MM.1S (cell line): ENCODE results near the gene TMEM235.

Source experiments
- DNase-seq: peaks from one replicate; pipeline ENCODE4 v3.0.0-alpha.2; 2015
- H2AFZ ChIP-seq: fragments of 300-600 bp; sonication (generic); 2 replicates; pipeline ENCODE4 v1.6.0; 2016; ENCODE audit warnings: antibody characterized with exemption, low read length
- H3F3A ChIP-seq: fragments of 300-600 bp; sonication (generic); 2 replicates; pipeline ENCODE4 v1.6.1; 2016; ENCODE audit warnings: mild to moderate bottlenecking, antibody characterized with exemption, low read length, moderate library complexity, mixed read lengths; ENCODE audit not compliant: insufficient read depth
- H3K27ac ChIP-seq: fragments of 300-600 bp; sonication (generic); 2 replicates; pipeline ENCODE4 v1.5.1; 2016; ENCODE audit warnings: mild to moderate bottlenecking, low read length
- H3K27me3 ChIP-seq: fragments of 300-600 bp; sonication (generic); replicated peaks from 2 replicates; pipeline ENCODE4 v1.6.0; 2016; ENCODE audit warnings: low read length; ENCODE audit not compliant: insufficient read depth
- H3K36me3 ChIP-seq: fragments of 300-600 bp; sonication (generic); replicated peaks from 2 replicates; pipeline ENCODE4 v1.6.1; 2016; ENCODE audit warnings: mild to moderate bottlenecking, low read length, mixed read lengths; ENCODE audit not compliant: insufficient read depth
- H3K4me1 ChIP-seq: fragments of 300-600 bp; sonication (generic); 2 replicates; pipeline ENCODE4 v1.6.1; 2016; ENCODE audit warnings: low read length, mixed read lengths
- H3K4me2 ChIP-seq: fragments of 300-600 bp; sonication (generic); 2 replicates; pipeline ENCODE4 v1.6.0; 2016; ENCODE audit warnings: low read depth, low read length
- H3K4me3 ChIP-seq: fragments of 300-600 bp; sonication (generic); 2 replicates; pipeline ENCODE4 v1.5.1; 2016; ENCODE audit warnings: low read length, mixed read lengths
- H3K79me2 ChIP-seq: fragments of 300-600 bp; sonication (generic); 2 replicates; pipeline ENCODE4 v1.6.1; 2016; ENCODE audit warnings: mixed run types, low read length, mixed read lengths
- H3K9ac ChIP-seq: fragments of 300-600 bp; sonication (generic); 2 replicates; pipeline ENCODE4 v1.6.1; 2016; ENCODE audit warnings: low read length, mixed read lengths
- H3K9me2 ChIP-seq: fragments of 300-600 bp; sonication (generic); replicated peaks from 2 replicates; pipeline ENCODE4 v1.6.1; 2016; ENCODE audit warnings: mild to moderate bottlenecking, low read length, mixed read lengths; ENCODE audit not compliant: insufficient read depth
- H3K9me3 ChIP-seq: fragments of 300-600 bp; sonication (generic); replicated peaks from 2 replicates; pipeline ENCODE4 v1.6.1; 2016; ENCODE audit warnings: mild to moderate bottlenecking, low read length, mixed read lengths; ENCODE audit not compliant: insufficient read depth
- H4K20me1 ChIP-seq: fragments of 300-600 bp; sonication (generic); 2 replicates; pipeline ENCODE4 v1.6.1; 2016; ENCODE audit warnings: mild to moderate bottlenecking, low read length, moderate library complexity, mixed read lengths; ENCODE audit not compliant: insufficient read depth
- EZH2 ChIP-seq: fragments of 300-600 bp; sonication (generic); optimal IDR thresholded peaks from 2 replicates; pipeline ENCODE3; 2017; ENCODE audit warnings: low read depth, mild to moderate bottlenecking, antibody characterized with exemption, low read length, mixed read lengths
- EZH2phosphoT487 ChIP-seq: fragments of 300-600 bp; sonication (generic); IDR thresholded peaks from 2 replicates; pipeline ENCODE4 v1.6.1; 2018; ENCODE audit warnings: antibody characterized with exemption, low read length
- TF ChIP-seq, protein P1 (sequence below): fragments of 300-600 bp; sonication (generic); IDR thresholded peaks from 2 replicates; pipeline ENCODE4 v1.5.1; 2016; ENCODE audit warnings: antibody characterized with exemption, low read length, mixed read lengths

The TMEM235 gene

DNA sequence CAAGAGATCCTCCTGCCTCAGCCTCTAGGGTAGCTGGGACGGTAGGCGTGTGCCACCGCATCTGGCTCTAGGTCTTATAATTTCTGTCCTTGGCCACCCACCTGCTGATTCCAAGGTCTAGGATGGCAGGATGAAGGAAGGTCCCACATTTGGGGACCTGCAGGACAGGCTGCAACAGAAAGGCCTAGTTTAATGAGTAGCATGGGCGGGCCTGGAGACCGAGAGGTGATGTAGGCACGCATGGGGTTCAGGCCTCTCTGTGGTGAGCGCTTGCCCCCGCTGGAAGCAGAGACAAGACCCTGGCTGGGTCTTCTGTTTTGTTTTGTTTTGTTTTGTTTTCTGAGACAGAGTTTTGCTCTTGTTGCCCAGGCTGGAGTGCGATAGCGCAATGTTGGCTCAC is 33.7 kb downstream of the TMEM235 start:
- Histone ChIP-seq H3F3A (no peaks in the 10 kb centered on the region), H2AFZ (no peak overlapping the region), H3K36me3 (no peaks in the 10 kb centered on the region), H3K9me2 (no peaks in the 10 kb centered on the region), H3K79me2 (no peaks in the 10 kb centered on the region), H3K9me3 (no peaks in the 10 kb centered on the region), H3K4me2 (no peak overlapping the region), H3K4me1 (no peaks in the 10 kb centered on the region), H4K20me1 (no peaks in the 10 kb centered on the region), H3K27me3 (peaks cover 17% of the 10 kb centered on the region), H3K27ac (no peak overlapping the region), H3K4me3 (no peak overlapping the region), H3K9ac (no peak overlapping the region)
- DNase-seq: no peak
- no peak for TF ChIP-seq EZH2phosphoT487
- TF ChIP-seq EZH2: no peak
- TF ChIP-seq, protein P1, sequence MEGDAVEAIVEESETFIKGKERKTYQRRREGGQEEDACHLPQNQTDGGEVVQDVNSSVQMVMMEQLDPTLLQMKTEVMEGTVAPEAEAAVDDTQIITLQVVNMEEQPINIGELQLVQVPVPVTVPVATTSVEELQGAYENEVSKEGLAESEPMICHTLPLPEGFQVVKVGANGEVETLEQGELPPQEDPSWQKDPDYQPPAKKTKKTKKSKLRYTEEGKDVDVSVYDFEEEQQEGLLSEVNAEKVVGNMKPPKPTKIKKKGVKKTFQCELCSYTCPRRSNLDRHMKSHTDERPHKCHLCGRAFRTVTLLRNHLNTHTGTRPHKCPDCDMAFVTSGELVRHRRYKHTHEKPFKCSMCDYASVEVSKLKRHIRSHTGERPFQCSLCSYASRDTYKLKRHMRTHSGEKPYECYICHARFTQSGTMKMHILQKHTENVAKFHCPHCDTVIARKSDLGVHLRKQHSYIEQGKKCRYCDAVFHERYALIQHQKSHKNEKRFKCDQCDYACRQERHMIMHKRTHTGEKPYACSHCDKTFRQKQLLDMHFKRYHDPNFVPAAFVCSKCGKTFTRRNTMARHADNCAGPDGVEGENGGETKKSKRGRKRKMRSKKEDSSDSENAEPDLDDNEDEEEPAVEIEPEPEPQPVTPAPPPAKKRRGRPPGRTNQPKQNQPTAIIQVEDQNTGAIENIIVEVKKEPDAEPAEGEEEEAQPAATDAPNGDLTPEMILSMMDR: no peak

GRCh38 chr17:78266231-78266631 is 34.8 kb downstream of the TMEM235 start:
- TF ChIP-seq EZH2phosphoT487: no peak
- TF ChIP-seq, protein P1: no peak
- no peak overlapping the region for H3K9ac ChIP-seq
- no peaks in the 10 kb centered on the region for H3K4me1 ChIP-seq
- H3K4me3 ChIP-seq: no peak overlapping the region
- H3F3A ChIP-seq: no peaks in the 10 kb centered on the region
- no peaks in the 10 kb centered on the region for H4K20me1 ChIP-seq
- no peak overlapping the region for H3K27ac ChIP-seq
- H3K79me2 ChIP-seq: no peaks in the 10 kb centered on the region
- no peaks in the 10 kb centered on the region for H3K9me3 ChIP-seq
- no peak overlapping the region for H3K4me2 ChIP-seq
- no peaks in the 10 kb centered on the region for H3K36me3 ChIP-seq
- no peak for DNase-seq
- no peaks in the 10 kb centered on the region for H3K9me2 ChIP-seq
- H3K27me3 ChIP-seq: peaks cover 17% of the 10 kb centered on the region
- H2AFZ ChIP-seq: no peak overlapping the region

DNA sequence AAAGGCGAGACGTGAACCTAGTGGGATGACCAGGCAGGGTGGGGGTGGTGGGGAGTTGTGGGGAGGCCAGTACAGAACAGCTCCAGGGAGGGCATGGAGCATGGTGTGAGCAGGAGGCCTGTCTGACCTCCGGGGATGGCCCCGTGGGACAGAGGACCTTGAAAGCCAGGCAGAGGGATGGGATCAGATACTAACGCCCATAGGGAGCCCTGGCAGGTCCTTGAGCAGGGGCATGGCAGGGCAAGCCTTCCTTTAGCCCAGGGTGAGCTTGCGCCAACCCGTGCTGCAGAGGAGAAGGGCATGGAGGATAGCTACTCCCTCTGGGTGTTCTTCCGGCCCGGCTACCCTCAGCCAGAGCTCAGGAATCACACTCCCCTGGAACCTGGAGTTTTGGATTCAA is 35.3 kb downstream of the TMEM235 start:
- Histone ChIP-seq H3K36me3 (no peaks in the 10 kb centered on the region), H3K4me1 (no peaks in the 10 kb centered on the region), H3K4me3 (no peak overlapping the region), H3K9me3 (no peaks in the 10 kb centered on the region), H3K9me2 (no peaks in the 10 kb centered on the region), H2AFZ (no peak overlapping the region), H3K27ac (no peak overlapping the region), H3F3A (no peaks in the 10 kb centered on the region), H3K9ac (no peak overlapping the region), H3K4me2 (no peak overlapping the region), H3K79me2 (no peaks in the 10 kb centered on the region), H4K20me1 (no peaks in the 10 kb centered on the region), H3K27me3 (peaks cover 17% of the 10 kb centered on the region)
- DNase-seq: no peak
- TF ChIP-seq, protein P1: no peak
- TF ChIP-seq EZH2 (no peak), EZH2phosphoT487 (no peak)
